ENCODE data around the gene CACNA1S.

GRCh38 chr1:201015551-201016091, 96.6 kb downstream of the CACNA1S start:
- TF ChIP-seq CTCF (conservative IDR thresholded peaks at IDR 0.05 in 1 of 2, IDR thresholded peaks at IDR 0.05 in 1 of 2; ENCODE audit: extremely low read depth in 1 of 2, insufficient read depth in 1 of 2, low read depth in 1 of 2, low read length in 2 of 2): no peak
- no peak for TF ChIP-seq EZH2 (IDR thresholded peaks at IDR 0.05; ENCODE audit: borderline replicate concordance, low read length)
